ENCODE data around the gene SLC35G6.
"Not testable (repeated sequence)": the region's sequence is repeated elsewhere in the genome, so short reads cannot be mapped to it uniquely, and the experiment has no call there.

Gene SLC35G6

DNA sequence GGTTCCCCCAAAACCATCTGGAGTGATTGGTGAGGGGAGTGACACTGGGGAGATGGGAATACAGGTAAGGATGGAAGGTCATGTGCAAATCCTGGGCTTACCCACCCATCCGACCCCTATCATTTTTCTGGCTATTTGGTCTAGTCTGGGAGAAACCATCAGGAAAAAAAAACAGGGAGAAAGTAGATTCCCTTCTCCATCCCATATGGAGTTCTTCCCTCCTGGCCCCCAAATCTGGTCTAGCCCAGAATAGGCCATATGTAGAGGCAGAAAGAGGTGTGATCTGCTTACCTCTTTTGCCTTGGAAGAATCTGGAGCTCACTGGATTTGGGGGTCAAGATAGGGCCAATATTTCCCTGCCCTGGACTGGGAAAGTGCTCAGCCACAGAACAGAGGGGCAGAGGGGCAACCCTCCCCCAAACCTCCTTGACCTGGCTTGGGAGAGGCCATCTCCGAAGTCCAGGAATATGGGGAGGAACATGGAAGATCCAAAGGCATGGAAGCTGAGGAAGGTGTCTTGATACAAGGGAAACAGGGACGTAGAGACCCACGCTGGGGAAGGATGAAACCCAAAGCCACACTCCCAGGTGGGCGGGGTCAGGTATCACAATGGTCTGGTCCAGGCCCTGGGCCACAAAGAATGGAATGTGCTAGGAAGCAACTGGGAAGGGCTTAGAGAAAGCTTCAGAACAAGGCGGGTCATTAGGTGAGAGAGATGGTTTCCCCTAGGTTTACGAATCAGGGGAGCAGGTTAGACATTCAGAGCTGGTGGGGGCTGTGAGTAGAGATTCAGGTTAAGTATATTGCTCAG lies 20.2 kb upstream of the SLC35G6 start:
- DNase-seq (ENCODE audit: low read depth) = no peak

DNA sequence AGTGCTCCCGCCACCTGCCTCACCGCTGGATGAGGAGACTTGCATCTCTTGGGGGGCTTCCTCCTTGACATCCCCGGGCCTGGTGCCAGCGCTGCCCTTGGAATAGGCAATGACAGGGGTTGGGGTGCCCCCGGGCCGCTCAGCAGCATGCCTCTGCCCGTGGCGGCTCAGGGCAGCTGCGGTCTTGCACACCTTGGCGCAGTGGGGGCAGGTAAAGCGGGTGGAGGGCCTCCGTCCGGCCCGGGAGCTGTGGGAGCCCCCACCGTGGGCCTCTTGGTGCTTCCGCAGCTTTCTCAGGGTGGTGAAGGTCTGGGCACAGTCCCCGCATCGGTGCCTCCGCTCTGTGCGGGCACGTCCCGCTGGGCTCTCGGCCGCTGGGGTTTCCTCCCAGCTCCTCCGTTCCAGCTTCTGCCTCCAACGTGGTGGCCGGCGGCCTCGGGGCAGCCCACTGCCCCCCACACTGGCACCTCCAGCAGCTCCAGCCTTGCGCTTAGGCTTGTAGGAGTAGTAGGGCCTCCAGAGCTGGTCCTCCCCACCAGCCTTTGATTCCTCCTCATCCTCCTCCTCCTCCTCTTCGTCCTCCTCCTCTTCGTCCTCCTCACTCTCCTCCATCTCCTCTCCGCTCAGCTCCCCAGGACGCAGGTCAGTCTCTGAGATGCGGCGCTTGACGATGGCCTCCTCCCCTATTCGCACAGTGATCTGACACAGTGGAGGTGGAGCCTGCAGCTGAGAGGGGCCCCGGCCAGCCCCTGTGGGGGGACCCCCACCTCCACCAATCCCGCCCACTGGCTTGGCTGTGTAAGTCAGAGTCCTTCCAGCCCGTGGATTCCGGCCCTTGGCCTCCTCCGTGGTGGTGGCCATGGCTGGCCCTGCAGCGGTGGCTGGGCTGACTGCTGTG lies 18.5 kb upstream of the SLC35G6 start:
- DNase-seq (ENCODE audit: low read depth) = no peak

DNA sequence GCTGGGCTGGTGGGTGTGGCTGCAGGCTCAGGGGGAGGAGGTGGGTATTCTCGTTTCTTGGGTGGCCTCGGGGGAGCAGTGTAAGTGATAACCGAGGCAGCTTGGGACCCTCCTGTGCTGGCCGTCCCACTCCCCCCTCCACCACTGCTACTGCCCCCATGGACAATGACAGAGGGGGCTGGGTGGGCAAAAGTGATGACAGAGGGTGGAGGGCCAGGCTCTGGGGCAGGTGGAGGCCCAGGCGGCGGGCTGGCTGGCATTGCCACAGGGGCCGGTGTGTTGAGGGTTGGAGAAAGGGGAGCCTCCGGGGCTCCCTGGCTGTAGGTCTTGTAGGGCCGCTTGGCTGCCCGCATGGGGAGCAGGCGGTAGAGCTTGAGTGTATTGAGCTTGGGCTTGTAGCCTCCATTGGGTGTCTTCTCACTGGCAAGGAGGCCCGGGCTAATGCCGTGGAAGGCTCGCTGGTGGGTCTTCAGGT lies 17.8 kb upstream of the SLC35G6 start:
- DNase-seq (ENCODE audit: low read depth) = no peak

DNA sequence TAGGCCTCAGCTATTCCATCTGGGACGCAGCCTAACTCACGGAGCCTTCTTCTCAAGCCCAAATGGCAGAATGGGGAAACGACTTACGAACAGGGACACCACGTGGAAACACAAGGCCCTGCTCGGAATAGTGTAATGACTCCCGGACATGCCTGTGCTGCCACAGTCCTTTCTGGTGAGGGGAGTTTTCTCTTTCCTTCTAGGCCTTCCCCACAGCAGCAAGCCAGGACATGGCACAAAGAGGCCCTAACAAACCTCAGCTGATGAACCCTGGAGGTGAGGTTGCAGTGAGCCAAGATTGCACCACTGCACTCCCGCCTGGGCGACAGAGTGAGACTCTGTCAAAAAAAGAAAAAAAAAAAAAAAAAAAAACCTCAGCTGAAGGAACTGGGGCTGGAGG lies 17.2 kb upstream of the SLC35G6 start:
- DNase-seq (ENCODE audit: low read depth) = no peak

DNA sequence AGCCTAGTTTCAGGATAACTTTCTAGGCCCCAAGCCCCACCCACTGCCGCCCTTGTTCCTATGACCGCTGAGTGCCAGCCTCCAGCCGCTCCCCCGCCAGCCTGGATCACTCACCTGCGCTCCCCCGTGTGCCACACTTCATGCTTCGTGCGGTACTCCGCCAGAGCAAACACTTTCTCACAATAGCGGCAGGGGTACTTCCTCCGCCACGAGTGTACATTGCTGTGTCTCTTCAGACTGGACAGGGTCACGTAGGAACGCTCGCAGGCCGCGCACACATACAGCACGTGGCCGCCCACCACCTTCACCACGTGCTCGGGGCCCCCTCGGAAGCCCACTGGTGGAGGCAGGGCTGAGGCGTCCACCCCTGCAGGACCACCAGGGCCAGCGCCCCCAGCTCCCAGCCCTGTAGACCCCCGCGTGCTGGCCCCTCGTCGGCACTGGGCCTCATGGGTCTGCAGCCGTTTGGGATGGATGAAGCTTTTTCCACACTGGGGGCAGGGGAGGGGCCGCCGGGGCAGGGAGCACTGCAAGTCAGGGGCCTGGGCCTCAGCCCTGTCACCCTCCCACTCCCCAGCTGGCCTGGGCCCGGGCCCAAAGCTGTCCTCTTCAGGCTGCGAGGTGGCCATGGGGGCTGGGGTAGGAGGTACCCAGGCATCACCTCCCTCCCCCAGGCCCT lies 15.5 kb upstream of the SLC35G6 start:
- DNase-seq (ENCODE audit: low read depth) = no peak

DNA sequence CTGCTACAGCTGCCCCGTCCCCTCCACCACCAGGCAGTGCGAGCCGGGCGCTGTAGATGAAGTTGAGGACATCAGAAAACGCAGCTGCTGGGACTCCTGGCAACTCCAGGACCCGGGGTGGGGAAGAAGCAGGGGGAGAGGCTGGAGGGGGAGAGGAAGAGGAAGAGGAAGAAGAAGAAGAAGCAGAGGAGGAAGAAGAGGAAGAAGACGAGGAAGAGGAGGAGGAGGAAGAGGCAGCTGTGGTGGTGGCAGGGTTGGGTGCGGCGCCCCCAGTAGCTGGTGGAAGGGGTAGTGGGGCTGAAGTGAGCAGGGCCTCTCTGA lies 15.0 kb upstream of the SLC35G6 start:
- DNase-seq (ENCODE audit: low read depth) = no peak

DNA sequence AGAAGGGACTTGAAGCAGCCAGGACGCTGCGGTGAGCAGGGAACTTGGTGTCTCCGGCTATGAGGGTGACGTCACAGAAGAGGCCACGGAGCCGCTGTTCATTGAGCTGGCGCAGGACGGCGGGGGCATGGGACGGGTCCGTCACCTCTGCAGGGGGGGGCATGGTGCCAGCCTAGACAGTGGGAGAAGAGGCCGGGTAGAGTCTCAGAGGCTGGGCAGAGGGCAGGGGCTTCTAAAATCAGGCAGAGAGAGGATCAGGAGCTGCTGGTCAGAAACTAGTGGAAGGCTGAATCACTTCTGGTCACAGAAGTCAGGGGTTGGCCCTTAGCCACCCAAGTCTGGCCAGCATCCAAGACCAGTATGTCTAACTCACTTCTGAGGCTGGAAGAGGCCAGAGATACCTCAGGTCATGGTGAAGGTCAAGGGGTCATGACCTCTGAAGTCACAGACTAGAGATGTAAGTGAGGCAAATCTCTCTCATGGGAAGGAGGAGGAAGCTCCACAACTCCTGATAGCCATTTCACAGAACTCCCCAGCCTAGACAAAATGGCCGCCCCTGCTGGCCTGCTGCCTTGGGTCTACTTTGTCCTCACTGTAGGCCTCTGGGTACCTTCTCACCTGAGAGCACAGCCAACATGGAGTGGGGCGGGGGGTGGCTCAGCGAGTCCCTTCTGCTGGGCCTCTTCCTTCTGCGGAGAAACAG lies 14.5 kb upstream of the SLC35G6 start:
- no peak for DNase-seq (ENCODE audit: low read depth)

DNA sequence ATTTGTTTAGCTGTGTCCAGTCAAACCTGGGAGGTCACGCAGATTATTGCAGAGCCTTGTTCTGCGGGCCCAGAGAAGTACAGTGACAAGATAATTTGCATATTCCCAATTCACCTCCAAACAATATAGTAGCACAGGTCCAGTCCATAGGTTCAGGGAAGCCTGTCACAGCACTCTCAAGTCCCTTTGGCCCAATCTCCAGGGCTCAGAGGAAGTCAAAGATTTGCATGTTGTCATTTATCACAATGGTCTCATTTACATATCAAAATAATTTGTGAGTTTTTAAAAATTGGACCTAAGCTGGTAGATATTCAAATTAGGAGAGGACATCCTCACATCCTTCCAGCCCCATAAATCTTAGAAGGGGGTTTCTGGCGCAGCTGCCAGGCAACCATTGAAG lies 13.7 kb upstream of the SLC35G6 start:
- no peak for DNase-seq (ENCODE audit: low read depth)

DNA sequence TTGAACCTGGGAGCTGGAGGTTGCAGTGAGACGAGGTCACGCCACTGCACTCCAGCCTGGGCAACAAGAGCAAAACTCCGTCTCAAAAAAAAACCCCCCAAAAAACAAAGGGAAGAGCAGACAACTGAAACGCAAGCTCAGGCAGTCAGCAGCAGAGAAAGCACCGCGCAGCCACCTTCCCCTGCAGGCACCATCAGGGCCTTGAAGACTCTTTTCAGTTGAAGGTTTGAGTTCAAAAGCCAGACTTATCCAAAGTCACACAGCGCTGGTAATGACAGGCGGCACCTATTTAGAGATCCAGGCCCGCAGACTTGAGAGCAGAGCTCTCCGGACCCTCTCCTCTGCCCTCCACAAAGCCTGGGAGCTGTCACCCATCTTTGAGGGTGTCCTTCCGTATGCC lies 13.0 kb upstream of the SLC35G6 start:
- no peak for DNase-seq (ENCODE audit: low read depth)

DNA sequence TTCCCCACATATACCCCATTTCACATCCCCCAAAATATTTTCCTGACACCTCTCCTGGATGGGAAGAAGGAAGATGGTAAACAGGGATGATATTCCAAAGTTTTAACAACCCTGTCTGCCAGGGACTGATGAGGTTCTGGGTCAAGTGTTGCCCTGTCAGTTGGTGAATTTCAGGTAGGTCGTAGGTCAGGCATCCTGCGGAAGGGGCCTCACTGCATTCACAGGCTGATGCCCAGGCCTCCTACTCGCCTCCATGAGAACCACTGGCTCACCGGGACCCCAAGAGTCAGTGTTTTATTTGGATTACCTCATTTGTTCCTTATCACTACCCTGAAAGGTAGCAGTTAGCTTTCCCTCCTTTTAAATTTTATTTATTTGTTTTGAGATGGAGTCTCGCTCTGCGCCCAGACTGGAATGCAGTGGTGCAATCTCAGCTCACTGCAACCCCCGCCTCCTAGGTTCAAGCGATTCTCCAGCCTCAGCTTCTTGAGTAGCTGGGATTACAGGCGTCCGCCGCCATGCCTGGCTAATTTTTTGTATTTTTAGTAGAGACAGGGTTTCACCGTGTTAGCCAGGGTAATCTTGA lies 12.3 kb upstream of the SLC35G6 start:
- no peak for DNase-seq (ENCODE audit: low read depth)

DNA sequence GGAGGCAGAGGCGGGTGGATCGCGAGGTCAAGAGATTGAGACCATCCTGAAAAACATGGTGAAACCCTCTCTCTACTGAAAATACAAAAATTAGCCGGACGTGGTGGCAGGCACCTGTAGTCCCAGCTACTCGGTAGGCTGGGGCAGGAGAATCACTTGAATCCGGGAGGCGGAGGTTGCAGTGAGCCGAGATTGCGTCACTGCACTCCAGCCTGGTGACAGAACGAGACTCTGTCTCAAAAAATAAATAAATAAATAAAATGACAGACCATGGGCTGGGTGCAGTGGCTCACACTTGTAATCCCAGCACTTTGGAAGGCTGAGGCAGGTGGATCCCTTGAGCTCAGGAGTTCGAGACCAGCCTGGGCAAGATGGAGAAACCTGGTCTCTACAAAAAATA lies 11.4 kb upstream of the SLC35G6 start:
- DNase-seq (ENCODE audit: low read depth) = not testable (repeated sequence)

DNA sequence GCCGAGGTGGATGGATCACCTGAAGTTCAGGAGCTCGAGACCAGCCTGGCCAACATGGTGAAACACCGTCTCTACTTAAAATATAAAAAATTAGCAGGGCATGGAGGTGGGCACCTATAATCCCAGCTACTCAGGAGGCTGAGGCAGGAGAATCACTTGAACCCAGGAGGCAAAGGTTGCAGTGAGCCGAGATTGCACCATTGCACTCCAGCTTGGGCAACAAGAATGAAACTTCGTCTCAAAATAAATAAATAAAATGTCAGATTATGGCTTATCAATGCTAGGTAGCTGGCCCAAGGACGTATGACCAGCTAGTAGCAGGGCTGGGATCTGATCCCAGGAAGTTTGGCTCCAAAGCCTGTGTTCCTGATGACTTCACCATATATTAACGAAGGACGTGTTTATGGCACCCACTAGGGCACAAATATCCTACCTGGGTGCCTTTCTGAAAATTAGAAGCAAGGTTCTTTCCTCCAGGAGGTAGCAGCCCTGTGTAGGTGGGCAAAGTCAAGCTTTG lies 10.7 kb upstream of the SLC35G6 start:
- DNase-seq (ENCODE audit: low read depth) = not testable (repeated sequence)

DNA sequence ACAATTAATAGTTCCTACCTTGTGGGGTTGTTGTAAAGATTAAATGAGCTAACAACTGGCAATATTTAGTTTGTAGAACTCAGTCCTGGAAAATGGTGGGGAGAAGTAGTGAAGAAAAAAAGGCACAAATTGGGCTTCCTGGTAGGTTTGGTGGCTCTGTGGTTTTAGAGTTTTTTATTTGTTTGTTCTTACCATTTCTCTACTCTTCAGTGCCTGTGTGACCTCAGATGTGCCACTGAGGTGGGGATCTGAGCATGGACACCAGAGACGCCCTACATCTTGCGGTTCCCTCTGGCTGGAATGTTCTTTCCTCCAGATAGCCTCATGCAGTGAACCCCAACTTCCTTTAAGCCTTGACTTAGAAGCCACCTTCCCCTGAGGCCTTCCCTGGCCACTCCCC lies 9.5 kb upstream of the SLC35G6 start:
- no peak for DNase-seq (ENCODE audit: low read depth)

DNA sequence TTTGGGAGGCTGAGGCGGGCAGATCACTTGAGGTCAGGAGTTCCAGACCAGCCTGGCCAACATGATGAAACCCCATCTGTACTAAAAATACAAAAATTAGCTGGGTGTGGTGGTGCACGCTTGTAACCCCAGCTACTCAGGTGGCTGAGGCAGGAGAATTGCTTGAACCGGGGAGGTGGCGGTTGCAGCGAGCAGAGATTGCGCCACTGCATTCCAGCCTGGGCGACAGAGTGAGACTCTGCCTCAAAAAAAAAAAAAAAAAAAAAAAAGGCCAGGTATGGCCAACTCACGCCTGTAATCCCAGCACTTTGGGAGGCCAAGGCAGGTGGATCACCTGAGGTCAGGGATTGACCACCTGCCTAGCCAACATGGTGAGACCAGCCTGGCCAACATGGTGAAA lies 6.5 kb upstream of the SLC35G6 start:
- DNase-seq (ENCODE audit: low read depth) = not testable (repeated sequence)

DNA sequence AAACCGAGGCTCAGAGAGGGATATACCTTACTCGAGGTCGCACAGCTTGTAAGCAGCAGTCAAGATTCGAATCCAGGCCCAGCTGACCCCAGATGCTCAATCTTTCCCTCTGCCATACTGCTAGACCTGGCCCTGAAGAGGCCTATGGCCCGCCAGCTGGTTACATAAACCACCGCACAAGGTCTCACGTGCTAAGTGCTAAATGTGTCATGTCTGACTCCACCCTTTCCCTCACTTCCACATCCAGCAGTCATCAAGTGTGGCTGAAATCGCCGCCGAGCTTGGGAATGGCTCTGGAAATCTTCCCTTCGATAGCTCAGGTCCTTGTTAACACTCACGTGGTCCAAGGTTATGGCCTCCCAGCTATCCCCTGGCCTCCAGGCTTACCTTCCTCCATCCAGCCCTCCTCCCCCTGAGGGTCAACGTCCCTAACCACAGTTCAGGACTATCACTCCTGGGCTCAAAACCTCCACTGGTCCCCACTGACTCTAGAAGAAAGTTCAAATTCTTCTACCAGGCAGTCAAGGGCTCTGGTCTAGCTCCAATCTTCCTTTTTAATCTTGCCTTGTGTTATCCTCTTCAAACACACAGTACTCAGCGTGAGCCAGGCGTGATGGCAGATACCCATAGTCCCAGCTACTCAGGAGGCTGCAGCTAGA lies 5.4 kb upstream of the SLC35G6 start:
- DNase-seq (ENCODE audit: low read depth) = no peak

DNA sequence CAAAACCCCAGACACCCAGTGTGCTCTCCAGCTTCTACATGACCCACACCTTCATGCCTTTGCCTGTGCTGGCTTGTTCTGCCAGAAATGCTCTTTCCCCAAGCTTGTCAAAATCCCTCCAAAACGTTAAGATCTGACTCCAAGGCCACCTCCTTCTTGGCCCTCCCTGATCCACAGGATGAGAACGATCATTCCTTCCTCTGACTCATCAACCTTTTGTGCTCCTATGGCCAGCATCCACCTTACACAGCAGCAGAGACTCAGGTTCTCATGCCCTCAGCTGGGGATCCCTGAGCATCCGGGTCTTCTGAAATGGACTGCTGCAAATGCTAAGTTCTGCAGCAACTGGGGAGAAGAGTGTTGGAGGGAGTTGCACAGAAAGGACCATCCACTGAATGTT lies 4.8 kb upstream of the SLC35G6 start:
- DNase-seq (ENCODE audit: low read depth) = no peak

DNA sequence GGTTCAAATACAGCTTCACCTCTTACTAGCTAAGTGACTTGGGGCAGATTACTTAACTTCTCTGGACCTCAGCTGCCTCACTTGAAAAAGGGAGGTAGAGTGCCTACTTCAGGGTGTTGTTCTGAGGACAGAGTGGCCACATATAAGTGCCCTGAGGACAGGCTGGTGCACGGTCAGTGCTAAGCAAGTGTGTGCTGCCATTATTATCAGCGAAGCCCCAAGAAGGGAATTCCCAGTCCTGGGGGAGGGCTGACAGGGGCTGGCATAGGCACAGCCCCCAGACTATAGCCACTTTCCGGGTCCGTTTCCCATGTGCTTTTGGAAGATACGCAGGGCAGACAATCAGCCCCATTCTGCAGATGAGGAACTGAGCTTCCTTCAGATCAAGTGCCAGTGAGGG lies 4.3 kb upstream of the SLC35G6 start:
- no peak for DNase-seq (ENCODE audit: low read depth)

DNA sequence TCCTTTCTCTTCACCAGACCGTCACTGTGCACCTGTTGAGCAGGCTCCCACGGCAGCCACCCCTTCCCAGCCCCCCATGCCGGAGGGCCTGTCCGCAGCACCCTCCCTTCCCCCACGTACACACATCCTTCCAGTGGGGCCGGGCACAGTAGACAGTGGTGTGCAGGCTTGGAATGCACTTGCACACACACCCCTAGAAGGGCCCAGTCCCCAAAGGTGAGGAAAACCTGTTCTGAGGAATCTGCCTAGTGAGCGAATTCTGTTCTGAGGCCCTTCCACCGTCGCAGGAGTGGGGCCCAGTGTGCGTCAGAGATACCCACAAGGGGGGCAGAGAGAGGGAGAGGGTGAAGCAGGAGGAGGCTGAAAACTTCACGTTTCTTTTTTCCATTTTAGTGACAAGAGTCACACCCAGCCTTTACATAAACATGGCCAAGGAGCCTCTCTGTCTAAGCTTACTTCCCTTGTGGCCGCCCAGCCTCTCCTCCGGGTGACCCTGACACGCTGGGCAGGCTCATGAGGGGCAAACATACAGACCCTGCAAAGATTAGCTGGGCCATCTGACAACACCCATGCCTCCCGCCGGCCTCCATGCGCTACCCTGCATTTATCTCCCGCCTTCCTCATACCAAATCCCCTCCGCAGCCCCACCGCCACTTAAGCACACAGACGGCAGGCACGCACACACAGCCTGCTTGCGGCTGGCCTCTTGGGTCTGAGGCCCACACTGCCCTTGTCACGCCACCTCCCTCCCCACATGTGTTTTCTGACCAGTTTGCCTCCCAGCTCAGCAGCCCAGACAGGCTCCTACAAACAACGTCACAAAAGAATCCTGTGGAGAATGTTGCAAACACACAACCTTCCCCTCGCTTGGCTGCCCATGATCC lies 3.6 kb upstream of the SLC35G6 start:
- DNase-seq (ENCODE audit: low read depth) = no peak

DNA sequence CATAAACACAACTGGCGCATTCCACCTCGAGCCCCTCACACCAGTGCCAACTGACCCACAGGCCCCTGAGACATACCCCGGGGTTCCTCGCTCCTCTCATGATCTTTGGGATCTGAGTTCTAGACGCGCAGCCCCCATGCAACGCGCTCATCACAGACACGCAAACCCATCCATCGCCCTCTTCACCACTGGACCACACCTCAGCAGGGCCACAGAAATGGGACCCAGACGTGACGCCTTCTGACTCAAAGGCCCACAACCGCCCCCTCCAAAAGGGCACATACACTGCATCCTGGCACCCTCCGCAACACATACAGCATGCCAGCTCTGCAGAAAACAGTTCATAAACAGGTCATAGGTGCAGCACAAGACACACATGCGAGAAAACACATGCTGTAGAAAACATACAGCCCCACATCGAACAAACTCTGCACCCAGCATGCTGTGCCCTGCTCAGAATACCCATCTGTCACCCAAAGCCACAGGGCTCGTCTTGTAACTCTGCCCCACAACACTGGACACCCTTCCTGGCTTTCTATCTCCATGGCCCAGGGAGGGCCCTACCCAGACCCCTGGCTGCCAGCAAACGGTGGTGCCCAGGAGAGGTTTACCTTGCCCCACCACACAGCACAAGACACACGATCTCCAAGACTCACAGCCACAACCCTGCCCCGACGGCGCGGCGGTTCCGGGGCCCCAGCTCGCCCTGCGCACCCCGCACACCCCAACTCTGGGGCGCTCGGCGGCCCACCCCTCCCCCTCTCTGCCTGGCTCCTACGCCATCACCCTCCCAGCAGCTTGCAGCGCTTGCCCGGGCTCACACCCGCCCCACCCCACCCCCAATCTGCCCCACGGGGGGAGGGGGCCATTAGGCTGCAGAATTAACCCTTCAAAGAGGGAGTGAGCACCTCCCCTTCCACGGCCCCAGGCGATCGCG lies 2.7 kb upstream of the SLC35G6 start:
- no peak for DNase-seq (ENCODE audit: low read depth)

Measured in HS-5 (cell line).